Measurements from ENCODE around the gene ZBTB49.
A peak's percentile ranks its signal among the peaks of the same experiment; 100 is the strongest.
"Not testable (repeated sequence)": the region's sequence is repeated elsewhere in the genome, so short reads cannot be mapped to it uniquely, and the experiment has no call there.

Gene ZBTB49, protein sequence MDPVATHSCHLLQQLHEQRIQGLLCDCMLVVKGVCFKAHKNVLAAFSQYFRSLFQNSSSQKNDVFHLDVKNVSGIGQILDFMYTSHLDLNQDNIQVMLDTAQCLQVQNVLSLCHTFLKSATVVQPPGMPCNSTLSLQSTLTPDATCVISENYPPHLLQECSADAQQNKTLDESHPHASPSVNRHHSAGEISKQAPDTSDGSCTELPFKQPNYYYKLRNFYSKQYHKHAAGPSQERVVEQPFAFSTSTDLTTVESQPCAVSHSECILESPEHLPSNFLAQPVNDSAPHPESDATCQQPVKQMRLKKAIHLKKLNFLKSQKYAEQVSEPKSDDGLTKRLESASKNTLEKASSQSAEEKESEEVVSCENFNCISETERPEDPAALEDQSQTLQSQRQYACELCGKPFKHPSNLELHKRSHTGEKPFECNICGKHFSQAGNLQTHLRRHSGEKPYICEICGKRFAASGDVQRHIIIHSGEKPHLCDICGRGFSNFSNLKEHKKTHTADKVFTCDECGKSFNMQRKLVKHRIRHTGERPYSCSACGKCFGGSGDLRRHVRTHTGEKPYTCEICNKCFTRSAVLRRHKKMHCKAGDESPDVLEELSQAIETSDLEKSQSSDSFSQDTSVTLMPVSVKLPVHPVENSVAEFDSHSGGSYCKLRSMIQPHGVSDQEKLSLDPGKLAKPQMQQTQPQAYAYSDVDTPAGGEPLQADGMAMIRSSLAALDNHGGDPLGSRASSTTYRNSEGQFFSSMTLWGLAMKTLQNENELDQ

DNA sequence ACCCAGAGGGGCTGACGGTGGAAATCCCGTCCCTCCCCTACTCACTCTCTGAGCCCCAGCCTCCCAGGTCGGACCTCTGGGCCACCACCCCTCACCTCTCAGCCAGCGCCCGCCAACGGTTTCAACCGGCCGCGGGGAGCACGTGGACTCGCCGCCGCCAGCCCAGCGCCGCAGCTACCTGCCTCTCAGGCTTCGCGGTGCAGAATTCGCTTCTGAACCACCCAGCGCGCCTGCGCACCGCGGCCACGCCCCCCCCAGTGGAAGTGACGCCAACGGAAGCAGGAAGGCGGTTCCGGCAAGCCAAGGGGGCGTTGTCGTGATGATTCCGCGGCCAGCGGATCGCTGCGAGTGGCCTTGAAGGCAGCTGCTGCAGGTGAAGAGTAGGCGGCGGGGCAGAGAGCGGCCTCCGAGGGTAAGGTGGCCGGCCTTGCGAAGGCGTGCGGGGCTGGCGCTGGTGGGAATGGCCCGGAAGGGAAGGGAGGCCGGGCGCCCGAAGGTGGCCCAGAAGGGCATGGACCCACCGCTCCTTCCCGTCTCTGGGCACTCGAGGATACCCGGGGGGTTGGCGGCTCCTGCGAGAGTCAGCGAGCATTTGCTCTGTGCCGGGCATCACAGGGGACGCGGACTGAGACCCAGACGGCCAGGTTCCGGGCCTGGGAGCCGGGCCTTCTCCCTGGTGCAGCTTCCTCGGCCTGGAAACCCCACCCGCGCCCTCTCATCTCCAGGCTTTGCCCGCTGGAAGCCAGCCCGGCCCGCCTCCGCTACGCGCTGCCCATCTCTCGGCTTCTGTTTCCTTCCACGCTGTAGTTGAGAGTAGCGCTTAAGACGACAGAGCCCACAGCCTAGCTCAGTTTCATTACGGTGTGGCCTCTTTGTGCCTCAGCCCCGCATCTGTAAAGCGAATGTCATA is at the start of gene ZBTB49, which contains the start of gene LYAR:
TSS of gene ZBTB49 (plus strand) at position 311 of the 910 bp plus-strand sequence. CDS start 9,695 bp downstream, outside the sequence.
TSS of gene LYAR (minus strand) at position 214 of the 910 bp plus-strand sequence. CDS start 6,412 bp downstream, outside the sequence.
- TF ChIP-seq, protein P1, sequence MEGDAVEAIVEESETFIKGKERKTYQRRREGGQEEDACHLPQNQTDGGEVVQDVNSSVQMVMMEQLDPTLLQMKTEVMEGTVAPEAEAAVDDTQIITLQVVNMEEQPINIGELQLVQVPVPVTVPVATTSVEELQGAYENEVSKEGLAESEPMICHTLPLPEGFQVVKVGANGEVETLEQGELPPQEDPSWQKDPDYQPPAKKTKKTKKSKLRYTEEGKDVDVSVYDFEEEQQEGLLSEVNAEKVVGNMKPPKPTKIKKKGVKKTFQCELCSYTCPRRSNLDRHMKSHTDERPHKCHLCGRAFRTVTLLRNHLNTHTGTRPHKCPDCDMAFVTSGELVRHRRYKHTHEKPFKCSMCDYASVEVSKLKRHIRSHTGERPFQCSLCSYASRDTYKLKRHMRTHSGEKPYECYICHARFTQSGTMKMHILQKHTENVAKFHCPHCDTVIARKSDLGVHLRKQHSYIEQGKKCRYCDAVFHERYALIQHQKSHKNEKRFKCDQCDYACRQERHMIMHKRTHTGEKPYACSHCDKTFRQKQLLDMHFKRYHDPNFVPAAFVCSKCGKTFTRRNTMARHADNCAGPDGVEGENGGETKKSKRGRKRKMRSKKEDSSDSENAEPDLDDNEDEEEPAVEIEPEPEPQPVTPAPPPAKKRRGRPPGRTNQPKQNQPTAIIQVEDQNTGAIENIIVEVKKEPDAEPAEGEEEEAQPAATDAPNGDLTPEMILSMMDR (conservative IDR thresholded peaks at IDR 0.05; ENCODE audit: low read depth, low read length): no peak
- H3K4me3 ChIP-seq (ENCODE audit: low read depth, low read length): peak within 1 kb of the TSS; percentile 98
- peak; percentile 92 for DNase-seq (ENCODE audit: low read depth)

DNA sequence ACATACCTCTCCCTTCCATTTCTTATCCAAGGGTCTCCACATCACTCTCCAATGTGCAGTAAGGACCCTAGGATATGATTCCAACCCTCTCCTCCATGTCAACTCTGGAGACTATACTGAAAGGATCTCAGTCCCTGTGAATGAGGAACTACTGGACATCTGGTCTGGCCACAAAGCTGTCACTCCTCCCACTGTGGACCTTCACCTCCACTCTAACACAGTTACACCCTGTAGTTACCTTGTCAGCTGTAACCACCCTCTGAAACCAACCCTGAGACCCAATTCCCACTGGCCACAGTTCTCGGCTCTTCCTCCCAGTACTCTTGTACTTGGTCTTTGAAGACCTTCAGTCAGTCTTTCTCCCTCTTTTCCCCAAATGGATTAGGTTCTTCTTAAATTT is 44.9 kb upstream of the ZBTB49 start:
- DNase-seq (ENCODE audit: low read depth): no peak
- H3K4me3 ChIP-seq (ENCODE audit: low read depth, low read length): no peak overlapping the region
- TF ChIP-seq, protein P1 (conservative IDR thresholded peaks at IDR 0.05; ENCODE audit: low read depth, low read length): no peak

DNA sequence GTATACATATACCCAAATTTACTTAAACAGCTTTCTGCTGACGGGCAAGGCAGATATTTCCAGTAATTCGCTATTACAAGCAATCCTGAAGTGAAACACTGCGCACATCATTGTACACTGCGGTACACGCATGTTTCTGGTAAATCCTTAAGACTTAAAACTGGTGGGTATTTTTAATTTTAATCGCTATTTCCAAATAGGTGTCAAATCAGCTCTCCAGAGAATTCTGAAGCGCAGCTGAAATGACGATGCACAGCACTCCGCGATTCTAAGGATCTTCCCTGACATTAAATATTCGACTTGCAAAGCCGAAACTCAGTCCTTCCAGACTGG is 42.4 kb upstream of the ZBTB49 start:
- TF ChIP-seq, protein P1 (conservative IDR thresholded peaks at IDR 0.05; ENCODE audit: low read depth, low read length): no peak
- DNase-seq (ENCODE audit: low read depth): peak; percentile 41
- H3K4me3 ChIP-seq (ENCODE audit: low read depth, low read length): peak overlapping the region; percentile 94

DNA sequence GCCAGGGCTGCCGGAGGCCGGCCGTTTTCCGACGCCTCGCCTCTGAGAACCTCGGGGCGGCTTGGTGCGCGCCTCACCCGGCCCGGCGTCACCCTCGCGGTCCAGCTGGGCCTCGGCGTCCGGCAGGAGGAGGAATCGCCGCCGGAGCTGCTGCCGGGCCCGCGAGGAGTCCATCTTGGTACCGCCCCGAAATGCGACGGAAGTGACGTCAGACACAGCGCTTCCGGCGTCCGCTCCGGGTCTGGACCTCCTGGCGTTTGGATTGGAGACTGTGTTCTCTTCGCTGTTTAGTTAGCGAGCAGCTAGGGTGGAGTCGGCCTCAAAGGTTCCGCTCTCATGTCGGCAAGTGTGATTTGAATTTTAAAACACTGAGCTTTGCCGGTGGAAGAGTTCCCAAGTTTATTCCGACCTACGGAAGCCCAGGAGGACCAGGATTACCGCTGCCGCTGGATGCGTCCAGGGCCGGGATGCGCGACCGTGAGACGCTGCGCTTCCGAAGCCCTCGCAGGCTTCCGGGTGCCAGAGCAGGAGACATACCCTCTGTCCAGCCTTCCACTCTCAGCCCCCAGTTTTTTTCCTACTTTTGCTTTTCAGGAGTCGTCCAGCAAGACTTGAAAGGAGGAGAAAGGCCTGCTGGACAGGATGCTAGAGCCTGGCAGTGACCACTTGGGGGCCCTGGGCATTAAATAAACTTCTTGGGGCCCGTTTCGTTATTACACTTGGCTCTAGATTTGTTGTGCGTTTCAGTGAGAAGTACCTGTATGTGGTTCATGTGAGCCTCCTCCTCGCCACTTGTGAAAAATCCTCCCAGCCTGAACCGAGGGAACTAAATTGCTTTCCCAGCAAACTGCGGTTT is 41.8 kb upstream of the ZBTB49 start, which contains the start of gene TMEM128:
TSS of gene TMEM128 (minus strand) at position 195 of the 856 bp plus-strand sequence. CDS start at position 174, 21 bp downstream.
- TF ChIP-seq, protein P1 (conservative IDR thresholded peaks at IDR 0.05; ENCODE audit: low read depth, low read length): peak; percentile 43
- DNase-seq (ENCODE audit: low read depth): peak; percentile 94
- peak within 1 kb of the TSS; percentile 94 for H3K4me3 ChIP-seq (ENCODE audit: low read depth, low read length)

DNA sequence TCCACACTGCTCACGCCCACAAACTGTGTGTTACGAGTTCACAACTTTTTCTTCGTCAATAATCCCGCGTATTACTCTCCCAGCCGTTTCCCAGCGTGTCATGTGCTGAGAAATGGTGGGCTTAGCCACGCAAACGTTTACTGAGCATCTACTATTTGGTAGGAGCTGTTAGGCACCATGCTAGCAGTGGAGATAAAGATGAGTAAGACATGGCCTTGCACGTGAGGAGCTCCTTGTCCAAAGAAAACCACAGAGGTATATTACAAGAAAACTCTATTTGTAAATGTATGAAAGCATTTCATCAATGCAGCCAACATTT is 41.2 kb upstream of the ZBTB49 start:
- TF ChIP-seq, protein P1 (conservative IDR thresholded peaks at IDR 0.05; ENCODE audit: low read depth, low read length): no peak
- H3K4me3 ChIP-seq (ENCODE audit: low read depth, low read length): peak overlapping the region; percentile 94
- peak; percentile 36 for DNase-seq (ENCODE audit: low read depth)

DNA sequence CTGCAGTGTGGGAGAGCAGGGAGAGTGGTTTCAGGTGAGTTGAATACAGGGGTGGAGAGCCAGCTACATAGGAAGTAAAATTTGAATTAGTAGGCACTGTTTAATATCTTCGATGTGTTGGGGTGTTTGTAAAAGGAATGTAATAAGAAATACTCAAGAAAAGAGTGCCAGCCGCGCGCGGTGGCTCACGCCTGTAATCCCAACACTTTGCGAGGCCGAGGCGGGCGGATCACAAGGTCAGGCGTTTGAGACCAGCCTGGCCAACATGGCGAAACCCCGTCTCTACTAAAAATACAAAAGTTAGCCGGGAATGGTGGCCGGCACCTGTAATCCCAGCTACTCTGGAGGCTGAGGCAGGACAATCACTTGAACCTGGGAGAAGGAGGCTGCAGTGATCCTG is 40.7 kb upstream of the ZBTB49 start:
- H3K4me3 ChIP-seq (ENCODE audit: low read depth, low read length): not testable (repeated sequence)

More for the DNA sequence above, 40.7 kb upstream of the ZBTB49 start:
- DNase-seq (ENCODE audit: low read depth): not testable (repeated sequence)
